HG03097 (cell line): Measurements from ENCODE around the gene DMRTB1.

Experiments used
- ATAC-seq: cut with Tn5 transposase; IDR thresholded peaks from one replicate; pipeline ENCODE4 v1.9.1; 2021; ENCODE audit not compliant: unreplicated experiment, low FRiP score

Gene DMRTB1

GRCh38 chr1:53459321-53460175, at the start of gene DMRTB1:
TSS of gene DMRTB1 (plus strand) at chr1:53459399. CDS start at chr1:53459454, 55 bp downstream.
- no peak for ATAC-seq

- no peak for ATAC-seq
These were observed 49.5 kb upstream of the DMRTB1 start for GRCh38 chr1:53409695-53410094.

GRCh38 chr1:53410100-53410541, 49.1 kb upstream of the DMRTB1 start:
- no peak for ATAC-seq

GRCh38 chr1:53410701-53411100, 48.5 kb upstream of the DMRTB1 start:
- no peak for ATAC-seq

- no peak for ATAC-seq
These were observed 47.6 kb upstream of the DMRTB1 start for GRCh38 chr1:53411541-53412152.

GRCh38 chr1:53412285-53413174, 46.7 kb upstream of the DMRTB1 start:
- ATAC-seq = no peak

GRCh38 chr1:53413175-53414001, 45.8 kb upstream of the DMRTB1 start:
- no peak for ATAC-seq

- ATAC-seq = no peak
These were observed 44.6 kb upstream of the DMRTB1 start for GRCh38 chr1:53414632-53415031.

- no peak for ATAC-seq
These were observed 43.8 kb upstream of the DMRTB1 start for GRCh38 chr1:53415432-53415831.

- no peak for ATAC-seq
These were observed 42.9 kb upstream of the DMRTB1 start for GRCh38 chr1:53416269-53416813.

- no peak for ATAC-seq
These were observed 42.1 kb upstream of the DMRTB1 start for GRCh38 chr1:53417074-53417511.

GRCh38 chr1:53419034-53419433, 40.2 kb upstream of the DMRTB1 start:
- no peak for ATAC-seq

GRCh38 chr1:53420341-53420740, 38.9 kb upstream of the DMRTB1 start:
- ATAC-seq = no peak

GRCh38 chr1:53421208-53421607, 38.0 kb upstream of the DMRTB1 start:
- ATAC-seq = no peak

GRCh38 chr1:53430261-53430660, 28.9 kb upstream of the DMRTB1 start:
- ATAC-seq = no peak

- ATAC-seq = no peak
These were observed 28.4 kb upstream of the DMRTB1 start for GRCh38 chr1:53430779-53431178.

GRCh38 chr1:53431244-53431643, 28.0 kb upstream of the DMRTB1 start:
- ATAC-seq = no peak

GRCh38 chr1:53431805-53432565, 27.2 kb upstream of the DMRTB1 start:
- ATAC-seq = no peak

GRCh38 chr1:53432611-53433010, 26.6 kb upstream of the DMRTB1 start:
- no peak for ATAC-seq
